Glomerular visceral epithelial cell (primary cell): Measurements from ENCODE around the gene DBT.
A peak's percentile ranks its signal among the peaks of the same experiment; 100 is the strongest.

Experiments
- DNase-seq: peaks from one replicate; pipeline ENCODE4 v3.0.0-alpha.2; 2016; ENCODE audit errors: extremely low spot score

DBT gene

GRCh38 chr1:100198596-100198995 lies 51.0 kb downstream of the DBT start:
- no peak for DNase-seq

DNA sequence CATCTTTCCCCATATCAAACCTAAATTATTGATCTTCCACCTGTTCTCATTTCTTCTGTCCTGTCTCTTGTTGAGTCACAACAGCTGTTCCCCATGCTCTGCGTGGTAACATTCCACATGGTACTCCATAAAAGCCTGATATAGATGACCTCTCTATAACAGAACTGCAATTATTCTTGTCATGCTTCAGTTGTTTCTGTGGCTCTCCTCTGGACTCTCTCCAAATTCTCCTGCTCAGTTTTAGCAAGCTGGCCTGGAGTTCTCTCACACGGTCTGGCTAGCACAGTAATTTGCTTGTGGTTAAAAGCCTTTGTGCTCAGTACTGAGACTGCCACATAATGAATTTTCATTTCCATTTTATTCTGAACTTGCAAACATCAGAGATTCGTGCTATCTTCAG lies 61.0 kb downstream of the DBT start:
- DNase-seq = peak; percentile 97

GRCh38 chr1:100187912-100188311 lies 61.7 kb downstream of the DBT start:
- DNase-seq = peak; percentile 33

GRCh38 chr1:100184536-100184935 lies 65.1 kb downstream of the DBT start:
- DNase-seq = peak; percentile 51

GRCh38 chr1:100183370-100183769 lies 66.3 kb downstream of the DBT start:
- DNase-seq = no peak

- no peak for DNase-seq
Observed at GRCh38 chr1:100178091-100178490, 71.5 kb downstream of the DBT start, which contains the start of gene LRRC39. TSS of gene LRRC39 (minus strand) at chr1:100178256. CDS start at chr1:100168516, 9,740 bp downstream.

DNA sequence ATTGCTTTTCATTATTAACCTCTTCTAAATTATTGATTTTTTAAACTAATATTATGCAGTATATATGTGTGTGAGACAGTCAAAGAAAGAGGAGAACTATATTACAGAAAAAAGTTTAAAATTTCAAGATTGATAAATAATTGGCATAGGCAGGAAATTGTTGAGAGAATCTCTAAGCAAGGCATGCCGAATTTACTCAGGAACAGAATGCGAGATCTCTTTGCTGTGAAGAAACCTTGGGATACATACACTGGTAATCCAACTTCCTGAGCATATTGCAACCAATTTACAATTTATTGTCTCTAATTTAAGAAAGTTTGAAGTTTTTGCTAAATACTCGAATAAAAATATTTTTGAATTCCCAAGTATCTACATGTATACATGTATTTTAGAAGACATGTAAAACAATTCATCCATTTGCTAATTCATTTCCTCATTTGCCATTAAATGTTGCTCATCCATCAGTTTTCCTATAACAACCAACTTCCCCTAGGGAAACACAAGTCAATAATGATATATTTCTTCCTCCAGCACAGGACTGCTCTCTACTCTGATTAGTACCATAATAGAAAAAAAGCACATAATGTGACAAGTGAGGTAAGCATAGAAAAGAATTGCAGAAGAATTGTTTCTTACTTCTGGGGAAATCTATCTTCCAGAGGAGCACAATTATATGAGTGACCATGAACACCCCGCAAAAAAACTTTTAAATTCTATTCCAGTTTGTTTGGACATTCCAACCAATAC lies 72.2 kb downstream of the DBT start:
- no peak for DNase-seq

GRCh38 chr1:100168051-100168450 lies 81.6 kb downstream of the DBT start:
- no peak for DNase-seq

- DNase-seq = no peak
Observed at GRCh38 chr1:100164702-100165101, 84.9 kb downstream of the DBT start.

- no peak for DNase-seq
Observed at GRCh38 chr1:100164216-100164615, 85.4 kb downstream of the DBT start.

DNA sequence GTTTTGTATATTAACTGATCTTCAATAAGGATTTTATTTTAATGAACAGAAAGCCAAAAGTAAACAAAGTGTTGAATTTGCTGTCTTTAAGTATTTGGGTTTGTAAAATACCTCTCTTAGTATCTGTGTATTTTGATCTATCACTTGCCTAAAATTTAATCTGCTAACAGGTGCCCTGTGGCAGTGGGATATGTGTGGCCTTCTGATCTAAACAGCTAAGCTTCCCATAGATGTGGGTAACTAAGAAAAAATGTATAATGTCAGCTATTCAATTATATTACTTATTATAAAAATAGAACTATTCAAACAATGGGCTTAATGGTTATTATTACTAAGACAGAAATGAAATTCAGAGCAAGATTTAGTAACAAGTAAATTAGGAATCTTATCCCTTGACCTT lies 86.8 kb downstream of the DBT start:
- no peak for DNase-seq

DNA sequence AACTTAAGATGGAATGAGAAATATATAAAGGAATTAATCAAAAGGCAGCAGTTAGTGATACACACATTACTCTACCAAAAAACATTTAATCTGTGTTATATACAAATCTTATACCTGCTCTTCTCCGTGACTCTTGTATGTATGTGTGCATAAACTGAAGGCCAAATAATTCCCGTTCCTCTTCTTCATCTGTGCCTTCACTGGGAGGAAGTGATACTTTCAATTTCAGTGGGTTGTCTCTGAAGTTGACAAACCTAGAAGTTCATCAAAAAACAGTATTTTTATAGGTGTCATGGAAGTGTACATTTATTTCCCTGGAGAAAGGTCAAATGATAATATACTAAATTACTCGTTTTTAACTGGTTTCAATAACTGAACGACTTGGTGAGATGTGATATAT lies 97.4 kb downstream of the DBT start:
- DNase-seq = no peak

- no peak for DNase-seq
Observed at GRCh38 chr1:100151679-100152078, 98.0 kb downstream of the DBT start.

DNA sequence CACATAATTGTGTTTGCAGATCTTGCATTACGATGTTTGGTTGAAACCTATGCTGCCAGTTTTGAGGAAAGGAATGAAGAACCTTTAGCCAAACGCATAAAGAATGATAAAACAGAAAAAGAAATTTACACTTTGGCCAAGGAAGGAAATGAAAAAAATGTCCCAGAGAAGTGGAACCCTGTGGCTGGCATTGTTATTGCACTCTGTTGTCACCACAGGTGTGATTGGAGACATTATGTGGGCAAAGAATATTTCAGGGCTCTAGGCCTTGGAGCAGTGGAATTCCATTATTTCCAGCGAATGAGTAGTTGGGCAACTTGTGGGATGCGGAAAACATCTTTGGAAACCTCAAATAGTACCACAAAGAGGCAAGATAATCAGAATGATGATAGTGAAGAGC lies 101.8 kb downstream of the DBT start:
- no peak for DNase-seq

DNA sequence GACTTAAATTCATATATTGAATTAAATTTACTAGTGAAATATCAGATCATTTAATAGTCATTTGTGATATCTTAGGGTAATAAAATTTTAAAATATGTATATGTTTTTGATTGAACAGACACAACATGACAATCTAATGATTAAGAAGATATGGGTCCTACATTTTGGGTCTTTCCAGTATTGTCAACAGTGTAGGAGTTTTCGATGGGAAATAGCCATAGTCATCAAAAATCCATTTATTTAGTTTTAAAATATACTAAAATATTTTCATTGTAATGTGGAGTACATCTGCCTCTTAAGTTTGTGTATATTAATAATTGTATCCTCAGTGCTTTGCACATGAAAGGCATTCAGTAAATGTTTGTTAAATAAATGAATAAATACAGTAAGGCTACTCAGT lies 102.7 kb downstream of the DBT start:
- no peak for DNase-seq

GRCh38 chr1:100145116-100145515 lies 104.5 kb downstream of the DBT start:
- no peak for DNase-seq

DNA sequence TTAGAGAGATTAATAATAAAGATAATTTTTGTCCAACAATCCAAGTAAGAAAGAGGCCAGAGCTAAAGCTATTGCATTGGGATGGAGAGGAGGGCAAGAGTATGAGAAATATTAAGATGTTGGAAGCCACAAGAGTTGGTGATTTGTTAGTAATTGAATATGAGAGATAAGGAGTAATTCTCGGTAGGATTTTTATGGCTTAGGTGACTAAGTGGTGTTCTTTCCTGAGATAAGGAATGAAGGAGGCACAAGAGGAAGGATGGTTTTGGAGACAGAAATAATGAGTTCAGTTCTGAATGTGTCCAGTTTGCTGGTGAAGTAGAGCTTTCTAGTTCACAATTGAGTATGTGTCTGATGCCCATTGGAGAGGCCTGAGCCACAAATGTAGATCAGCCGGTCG lies 107.3 kb downstream of the DBT start:
- no peak for DNase-seq

DNA sequence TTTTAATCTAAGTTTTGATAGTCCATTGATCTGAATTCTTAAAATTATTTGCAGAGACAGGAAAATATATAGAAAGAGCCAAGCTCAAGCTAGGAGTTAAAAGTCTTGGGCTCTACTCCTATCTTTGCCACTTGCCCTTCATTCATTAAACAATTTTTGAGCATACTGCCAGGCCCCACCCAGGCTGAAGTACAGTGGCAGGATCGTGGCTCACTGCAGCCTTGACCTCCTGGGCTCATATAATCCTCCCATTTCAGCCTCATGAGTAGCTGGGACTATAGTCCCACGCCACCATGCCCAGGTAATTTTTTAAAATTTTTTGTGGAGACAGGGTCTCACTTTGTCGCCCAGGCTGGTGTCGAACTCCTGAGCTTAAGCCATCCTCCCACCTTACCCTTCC lies 108.4 kb downstream of the DBT start:
- DNase-seq = no peak

DNA sequence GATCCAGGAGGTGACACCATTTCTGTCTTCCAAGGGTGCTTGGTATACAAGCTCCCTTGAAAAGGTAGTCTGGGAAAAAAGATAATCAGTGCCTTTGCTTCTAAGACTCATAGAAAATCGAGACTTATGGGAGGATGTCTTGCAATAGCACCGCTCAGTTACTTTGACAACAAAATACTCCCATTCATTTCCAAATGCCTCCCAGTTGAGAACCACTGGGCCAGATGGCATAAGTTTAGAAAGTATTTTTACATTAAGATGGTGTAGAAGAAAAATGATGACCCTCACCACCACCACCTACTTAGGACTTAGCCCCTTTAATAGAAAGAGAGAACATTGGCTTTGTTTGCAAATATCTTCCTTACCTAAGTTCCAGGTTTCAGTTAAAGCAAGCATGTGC lies 112.0 kb downstream of the DBT start:
- no peak for DNase-seq
